Measurements from ENCODE around the gene BBLN. TPM values are rescaled to one million over a fixed set of nuclear protein-coding genes. Genes with fewer than 3 reads are reported as not detected.
"Not testable (repeated sequence)": the region's sequence is repeated elsewhere in the genome, so short reads cannot be mapped to it uniquely, and the experiment has no call there.

The BBLN gene
- total RNA-seq, 1 experiment from 2014 or later = 57.0 TPM

- H3K4me3 ChIP-seq = no peak overlapping the region
- no peak for DNase-seq
- H3K9me3 ChIP-seq = no peaks in the 10 kb centered on the region
- H3K36me3 ChIP-seq = peaks cover 61% of the 10 kb centered on the region
- no peaks in the 10 kb centered on the region for H3K27me3 ChIP-seq
Observed at GRCh38 chr9:128167209-128167608, 7.1 kb downstream of the BBLN start.

- H3K9me3 ChIP-seq = no peaks in the 10 kb centered on the region
- H3K4me3 ChIP-seq = no peak overlapping the region
- peaks cover 49% of the 10 kb centered on the region for H3K36me3 ChIP-seq
- no peaks in the 10 kb centered on the region for H3K27me3 ChIP-seq
- DNase-seq = no peak
Observed at GRCh38 chr9:128168731-128169308, 8.8 kb downstream of the BBLN start.

- no peaks in the 10 kb centered on the region for H3K9me3 ChIP-seq
- H3K4me3 ChIP-seq = no peak overlapping the region
- H3K36me3 ChIP-seq = peaks cover 42% of the 10 kb centered on the region
- H3K27me3 ChIP-seq = no peaks in the 10 kb centered on the region
- no peak for DNase-seq
Observed at GRCh38 chr9:128169492-128169891, 9.4 kb downstream of the BBLN start.

- H3K27me3 ChIP-seq = no peaks in the 10 kb centered on the region
- no peak overlapping the region for H3K4me3 ChIP-seq
- H3K36me3 ChIP-seq = peaks cover 41% of the 10 kb centered on the region
- no peak for DNase-seq
- H3K9me3 ChIP-seq = no peaks in the 10 kb centered on the region
Observed at GRCh38 chr9:128169925-128170324, 9.9 kb downstream of the BBLN start.

- no peaks in the 10 kb centered on the region for H3K9me3 ChIP-seq
- H3K27me3 ChIP-seq = no peaks in the 10 kb centered on the region
- no peak for DNase-seq
- H3K4me3 ChIP-seq = no peak overlapping the region
- peaks cover 42% of the 10 kb centered on the region for H3K36me3 ChIP-seq
Observed at GRCh38 chr9:128174062-128174461, 14.0 kb downstream of the BBLN start.

- Histone ChIP-seq H3K36me3 (peaks cover 44% of the 10 kb centered on the region), H3K9me3 (no peaks in the 10 kb centered on the region), H3K4me3 (no peak overlapping the region), H3K27me3 (no peaks in the 10 kb centered on the region)
- DNase-seq = no peak
Observed at GRCh38 chr9:128175102-128175563, 15.1 kb downstream of the BBLN start.

GRCh38 chr9:128175726-128176125 lies 15.7 kb downstream of the BBLN start:
- Histone ChIP-seq H3K4me3 (no peak overlapping the region), H3K9me3 (no peaks in the 10 kb centered on the region), H3K27me3 (no peaks in the 10 kb centered on the region), H3K36me3 (peaks cover 46% of the 10 kb centered on the region)
- no peak for DNase-seq

- Histone ChIP-seq H3K36me3 (peaks cover 60% of the 10 kb centered on the region), H3K9me3 (no peaks in the 10 kb centered on the region), H3K4me3 (no peak overlapping the region), H3K27me3 (no peaks in the 10 kb centered on the region)
- no peak for DNase-seq
Observed at GRCh38 chr9:128178806-128179431, 18.9 kb downstream of the BBLN start.

- Histone ChIP-seq H3K27me3 (no peaks in the 10 kb centered on the region), H3K4me3 (no peak overlapping the region), H3K9me3 (no peaks in the 10 kb centered on the region), H3K36me3 (peaks cover 65% of the 10 kb centered on the region)
- no peak for DNase-seq
Observed at GRCh38 chr9:128180001-128180400, 19.9 kb downstream of the BBLN start.

- Histone ChIP-seq H3K4me3 (no peak overlapping the region), H3K9me3 (no peaks in the 10 kb centered on the region), H3K27me3 (no peaks in the 10 kb centered on the region), H3K36me3 (peaks cover 65% of the 10 kb centered on the region)
- DNase-seq = no peak
Observed at GRCh38 chr9:128180447-128180846, 20.4 kb downstream of the BBLN start.

- not testable (repeated sequence) for DNase-seq, H3K27me3 ChIP-seq, H3K9me3 ChIP-seq, H3K4me3 ChIP-seq
- H3K36me3 ChIP-seq = peaks cover 61% of the 10 kb centered on the region
Observed at GRCh38 chr9:128181480-128181879, 21.4 kb downstream of the BBLN start.

GRCh38 chr9:128182893-128183588 lies 23.0 kb downstream of the BBLN start:
- Histone ChIP-seq H3K36me3 (peaks cover 63% of the 10 kb centered on the region), H3K4me3 (no peak overlapping the region), H3K27me3 (no peaks in the 10 kb centered on the region), H3K9me3 (no peaks in the 10 kb centered on the region)
- DNase-seq = no peak

- Histone ChIP-seq H3K4me3 (no peak overlapping the region), H3K36me3 (peaks cover 54% of the 10 kb centered on the region), H3K27me3 (no peaks in the 10 kb centered on the region), H3K9me3 (no peaks in the 10 kb centered on the region)
- no peak for DNase-seq
Observed at GRCh38 chr9:128185979-128186965, 26.2 kb downstream of the BBLN start.

- Histone ChIP-seq H3K4me3 (no peak overlapping the region), H3K27me3 (no peaks in the 10 kb centered on the region), H3K9me3 (no peaks in the 10 kb centered on the region), H3K36me3 (peaks cover 52% of the 10 kb centered on the region)
- no peak for DNase-seq
Observed at GRCh38 chr9:128187361-128187760, 27.3 kb downstream of the BBLN start.

- Histone ChIP-seq H3K27me3 (no peaks in the 10 kb centered on the region), H3K4me3 (no peak overlapping the region), H3K9me3 (no peaks in the 10 kb centered on the region), H3K36me3 (peaks cover 47% of the 10 kb centered on the region)
- DNase-seq = no peak
Observed at GRCh38 chr9:128188209-128188608, 28.1 kb downstream of the BBLN start.

- peaks cover 32% of the 10 kb centered on the region for H3K36me3 ChIP-seq
- no peak for DNase-seq
- H3K9me3 ChIP-seq = no peaks in the 10 kb centered on the region
- peak overlapping the region; percentile 87; the same call in 1 of the 2 replicates for H3K4me3 ChIP-seq
- H3K27me3 ChIP-seq = no peaks in the 10 kb centered on the region
Observed at GRCh38 chr9:128190013-128190412, 29.9 kb downstream of the BBLN start.

Measured in MG63 (cell line).